K562 (cell line): ENCODE results near the gene MYRIP. TPM values are rescaled to one million over a fixed set of nuclear protein-coding genes. Genes with fewer than 3 reads are reported as not detected.
A peak's percentile ranks its signal among the peaks of the same experiment; 100 is the strongest.

ENCODE experiments used
- CAMTA2 ChIP-seq: fragments of 250-450 bp; sonication (Bioruptor Pico); conservative IDR thresholded peaks from 2 replicates; pipeline ENCODE4 v1.5.1; 2022
- CBX5 ChIP-seq: IDR thresholded peaks from 2 replicates; pipeline ENCODE4 v1.6.1; 2014; ENCODE audit warnings: low read depth, borderline replicate concordance
- CBX8 ChIP-seq: fragments of 200-600 bp; sonication (generic); IDR thresholded peaks from 2 replicates; pipeline ENCODE4 v1.6.1; 2012; ENCODE audit warnings: borderline replicate concordance, mixed run types, low read depth, mild to moderate bottlenecking, moderate library complexity, mixed read lengths, low read length, control low read depth, inconsistent platforms; ENCODE audit not compliant: poor library complexity, severe bottlenecking; ENCODE audit errors: extremely low read depth
- KDM2B ChIP-seq: fragments of 250-450 bp; sonication (Bioruptor Pico); IDR thresholded peaks from 2 replicates; pipeline ENCODE4 v1.8.0; 2021; ENCODE audit warnings: mild to moderate bottlenecking, moderate library complexity
- MTA1 ChIP-seq: fragments of 450-650 bp; IDR thresholded peaks from 2 replicates; pipeline ENCODE4 v1.6.1; 2017; ENCODE audit warnings: borderline replicate concordance
- POLR2B ChIP-seq: fragments of 450-650 bp; IDR thresholded peaks from 2 replicates; pipeline ENCODE4 v1.6.1; 2018; ENCODE audit warnings: low read depth; ENCODE audit not compliant: partially characterized antibody
- RBM39 ChIP-seq: fragments of 200-400 bp; formaldehyde crosslinking; optimal IDR thresholded peaks from 2 replicates; pipeline ENCODE3; 2018; ENCODE audit warnings: low read depth, low read length
- STAT5B ChIP-seq: fragments of 250-450 bp; sonication (Bioruptor Pico); IDR thresholded peaks from 2 replicates; pipeline ENCODE4 v1.8.0; 2021; ENCODE audit warnings: mild to moderate bottlenecking, inconsistent platforms
- TEAD2 ChIP-seq: fragments of 450-650 bp; IDR thresholded peaks from 2 replicates; pipeline ENCODE4 v1.6.1; 2016; ENCODE audit warnings: missing genetic modification characterization, control low read depth, missing compliant biosample characterization
- TRIM24 ChIP-seq, 2 experiments: fragments of 450-650 bp; IDR thresholded peaks; 2 replicates each; pipeline ENCODE4 v1.6.1; 2016
- ZNF584 ChIP-seq: fragments of 200-800 bp; sonication (Bioruptor generic); IDR thresholded peaks from 2 replicates; pipeline ENCODE4 v1.6.1; 2016; ENCODE audit warnings: low read depth, mild to moderate bottlenecking, missing genetic modification characterization, missing compliant biosample characterization
- polyA plus RNA-seq, 8 experiments: library from polyadenylated mRNA; depleted of rRNA in 4 of 8; stranded (reverse) in 5 of 8; unstranded in 3 of 8; fragments of >200 nt; fragmentation: Nextera tagmentation in 2 of 8; fragmentation: Illumina TruSeq in 1 of 8; extraction: Ambion mirVana in 2 of 8; extraction: Trizol in 1 of 8; gene quantifications; 2 replicates each; pipeline versions ENCODE4 v1.2.1 to v1.2.3, GENCODE V29; 2011 to 2014; ENCODE audit warnings: inconsistent platforms in 1 of 8, missing spikeins in 1 of 8
- total RNA-seq, 7 experiments: library from RNA; depleted of rRNA in 6 of 7; stranded (reverse); fragments of >200 nt in 6 of 7; fragmentation: Illumina TruSeq in 2 of 7; extraction: Trizol in 2 of 7; gene quantifications; 2 replicates each; pipeline versions ENCODE4 v1.2.1 to v1.2.3, GENCODE V29; 2011 to 2021; ENCODE audit warnings: low replicate concordance in 1 of 7
- TF ChIP-seq, protein P1 (sequence below), 2 experiments: IDR thresholded peaks; 2 replicates each; pipeline ENCODE4 v1.6.1; 2012; ENCODE audit warnings: improper control_type of control experiment in 2 of 2, low read depth in 2 of 2, low read length in 2 of 2, borderline replicate concordance in 1 of 2
- TF ChIP-seq, protein P2 (sequence below), 2 experiments: fragments of 250-450 bp in 1 of 2; fragments of 450-650 bp in 1 of 2; sonication (Bioruptor Pico) in 1 of 2; IDR thresholded peaks; 2 replicates each; pipeline versions ENCODE4 v1.6.1 to v1.8.0; 2016 to 2021; ENCODE audit warnings: mild to moderate bottlenecking in 2 of 2, moderate library complexity in 2 of 2, missing compliant biosample characterization in 1 of 2, missing genetic modification characterization in 1 of 2
- TF ChIP-seq, protein P3 (sequence below): sonication (generic); formaldehyde crosslinking; IDR thresholded peaks from 2 replicates; pipeline ENCODE4 v1.4.0; 2020; ENCODE audit warnings: mild to moderate bottlenecking, missing genetic modification reagents
- TF ChIP-seq, protein P4 (sequence below): fragments of 250-450 bp; sonication (Bioruptor Pico); IDR thresholded peaks from 2 replicates; pipeline ENCODE4 v1.8.0; 2021; ENCODE audit warnings: moderate library complexity, mild to moderate bottlenecking, inconsistent platforms
- TF ChIP-seq, protein P5 (sequence below), 3 experiments: IDR thresholded peaks in 2 of 3; conservative IDR thresholded peaks in 1 of 3; 2 replicates each; pipeline ENCODE4 v1.5.1; 2011 to 2012; ENCODE audit warnings: low read length in 3 of 3, mild to moderate bottlenecking in 3 of 3, control low read depth in 2 of 3, improper control_type of control experiment in 1 of 3, inconsistent platforms in 1 of 3, low read depth in 1 of 3, mixed read lengths in 1 of 3, moderate library complexity in 1 of 3; ENCODE audit not compliant: insufficient read depth in 2 of 3
- TF ChIP-seq, protein P6 (sequence below): sonication (generic); formaldehyde crosslinking; IDR thresholded peaks from 2 replicates; pipeline ENCODE4 v1.8.0; 2022; ENCODE audit warnings: mild to moderate bottlenecking, missing genetic modification reagents, borderline replicate concordance

MYRIP gene
- total and polyA plus RNA-seq, 9 of the 15 experiments (the other 6 are each of a cell fraction or from before 2014, with no cell fraction given): 0.03 to 0.12 TPM; not detected in 7

DNA sequence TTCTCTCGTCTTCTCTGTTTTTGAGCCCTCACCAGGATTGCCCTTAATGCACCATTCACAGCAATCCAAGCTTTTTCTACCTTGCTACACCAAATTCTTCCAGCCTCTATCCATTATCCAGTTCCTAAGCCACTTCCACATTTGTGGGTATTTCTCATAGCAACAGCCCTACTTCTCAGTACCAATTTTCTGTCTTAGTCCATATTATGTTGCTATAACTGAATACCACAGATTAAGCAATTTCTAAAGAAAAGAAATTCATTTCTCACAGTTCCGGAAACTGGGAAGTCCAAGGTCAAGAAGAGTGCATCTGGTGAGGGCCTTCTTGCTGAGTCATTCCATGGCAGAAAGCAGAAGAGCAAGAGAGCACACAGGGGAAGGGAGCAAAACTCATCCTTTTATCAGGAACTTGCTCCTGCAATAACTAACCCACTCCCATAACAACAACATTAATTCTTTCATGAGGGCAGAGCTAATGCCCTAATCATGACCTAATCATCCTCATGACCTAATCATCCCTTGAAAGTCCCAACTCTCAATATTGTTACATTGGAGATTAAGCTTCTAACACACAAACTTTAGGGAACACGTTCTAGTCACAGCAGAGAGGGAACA lies 490.4 kb downstream of the MYRIP start (continued):
- TF ChIP-seq, protein P1, sequence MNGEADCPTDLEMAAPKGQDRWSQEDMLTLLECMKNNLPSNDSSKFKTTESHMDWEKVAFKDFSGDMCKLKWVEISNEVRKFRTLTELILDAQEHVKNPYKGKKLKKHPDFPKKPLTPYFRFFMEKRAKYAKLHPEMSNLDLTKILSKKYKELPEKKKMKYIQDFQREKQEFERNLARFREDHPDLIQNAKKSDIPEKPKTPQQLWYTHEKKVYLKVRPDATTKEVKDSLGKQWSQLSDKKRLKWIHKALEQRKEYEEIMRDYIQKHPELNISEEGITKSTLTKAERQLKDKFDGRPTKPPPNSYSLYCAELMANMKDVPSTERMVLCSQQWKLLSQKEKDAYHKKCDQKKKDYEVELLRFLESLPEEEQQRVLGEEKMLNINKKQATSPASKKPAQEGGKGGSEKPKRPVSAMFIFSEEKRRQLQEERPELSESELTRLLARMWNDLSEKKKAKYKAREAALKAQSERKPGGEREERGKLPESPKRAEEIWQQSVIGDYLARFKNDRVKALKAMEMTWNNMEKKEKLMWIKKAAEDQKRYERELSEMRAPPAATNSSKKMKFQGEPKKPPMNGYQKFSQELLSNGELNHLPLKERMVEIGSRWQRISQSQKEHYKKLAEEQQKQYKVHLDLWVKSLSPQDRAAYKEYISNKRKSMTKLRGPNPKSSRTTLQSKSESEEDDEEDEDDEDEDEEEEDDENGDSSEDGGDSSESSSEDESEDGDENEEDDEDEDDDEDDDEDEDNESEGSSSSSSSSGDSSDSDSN (IDR thresholded peaks at IDR 0.05; ENCODE audit: borderline replicate concordance in 1 of 2, low read depth in 2 of 2, low read length in 2 of 2): peak in 1 of 2 experiments; percentile 69; a peak in 1 of 4 replicates
- TF ChIP-seq, protein P2, sequence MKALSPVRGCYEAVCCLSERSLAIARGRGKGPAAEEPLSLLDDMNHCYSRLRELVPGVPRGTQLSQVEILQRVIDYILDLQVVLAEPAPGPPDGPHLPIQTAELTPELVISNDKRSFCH (CRISPR knock-in tag; IDR thresholded peaks at IDR 0.05): no peak
- TF ChIP-seq, protein P2 (tag; IDR thresholded peaks at IDR 0.05): 0 out of 2 replicates have a peak, but pooled peaks have one; percentile 54
- TF ChIP-seq CBX5 (no peak; the same call in 1 of the 2 replicates), TEAD2 (tag) (peak; percentile 55; the same call in 1 of the 2 replicates), RBM39 (no peak), TRIM24 (IDR thresholded peaks at IDR 0.05) (peak; percentile 68 to 70; a peak in 3 of 4 replicates), ZNF584 (peak; percentile 88), CBX8 (no peak), POLR2B (peak; percentile 54), CAMTA2 (CRISPR knock-in tag) (no peak), KDM2B (CRISPR knock-in tag) (no peak), STAT5B (no peak), MTA1 (peak; percentile 68; the same call in 1 of the 2 replicates)
- TF ChIP-seq, protein P3, sequence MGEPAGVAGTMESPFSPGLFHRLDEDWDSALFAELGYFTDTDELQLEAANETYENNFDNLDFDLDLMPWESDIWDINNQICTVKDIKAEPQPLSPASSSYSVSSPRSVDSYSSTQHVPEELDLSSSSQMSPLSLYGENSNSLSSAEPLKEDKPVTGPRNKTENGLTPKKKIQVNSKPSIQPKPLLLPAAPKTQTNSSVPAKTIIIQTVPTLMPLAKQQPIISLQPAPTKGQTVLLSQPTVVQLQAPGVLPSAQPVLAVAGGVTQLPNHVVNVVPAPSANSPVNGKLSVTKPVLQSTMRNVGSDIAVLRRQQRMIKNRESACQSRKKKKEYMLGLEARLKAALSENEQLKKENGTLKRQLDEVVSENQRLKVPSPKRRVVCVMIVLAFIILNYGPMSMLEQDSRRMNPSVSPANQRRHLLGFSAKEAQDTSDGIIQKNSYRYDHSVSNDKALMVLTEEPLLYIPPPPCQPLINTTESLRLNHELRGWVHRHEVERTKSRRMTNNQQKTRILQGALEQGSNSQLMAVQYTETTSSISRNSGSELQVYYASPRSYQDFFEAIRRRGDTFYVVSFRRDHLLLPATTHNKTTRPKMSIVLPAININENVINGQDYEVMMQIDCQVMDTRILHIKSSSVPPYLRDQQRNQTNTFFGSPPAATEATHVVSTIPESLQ (CRISPR knock-in tag): 0 out of 2 replicates have a peak, but pooled peaks have one; percentile 48
- TF ChIP-seq, protein P4, sequence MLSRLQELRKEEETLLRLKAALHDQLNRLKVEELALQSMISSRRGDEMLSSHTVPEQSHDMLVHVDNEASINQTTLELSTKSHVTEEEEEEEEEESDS (CRISPR knock-in tag): no peak
- TF ChIP-seq, protein P5, sequence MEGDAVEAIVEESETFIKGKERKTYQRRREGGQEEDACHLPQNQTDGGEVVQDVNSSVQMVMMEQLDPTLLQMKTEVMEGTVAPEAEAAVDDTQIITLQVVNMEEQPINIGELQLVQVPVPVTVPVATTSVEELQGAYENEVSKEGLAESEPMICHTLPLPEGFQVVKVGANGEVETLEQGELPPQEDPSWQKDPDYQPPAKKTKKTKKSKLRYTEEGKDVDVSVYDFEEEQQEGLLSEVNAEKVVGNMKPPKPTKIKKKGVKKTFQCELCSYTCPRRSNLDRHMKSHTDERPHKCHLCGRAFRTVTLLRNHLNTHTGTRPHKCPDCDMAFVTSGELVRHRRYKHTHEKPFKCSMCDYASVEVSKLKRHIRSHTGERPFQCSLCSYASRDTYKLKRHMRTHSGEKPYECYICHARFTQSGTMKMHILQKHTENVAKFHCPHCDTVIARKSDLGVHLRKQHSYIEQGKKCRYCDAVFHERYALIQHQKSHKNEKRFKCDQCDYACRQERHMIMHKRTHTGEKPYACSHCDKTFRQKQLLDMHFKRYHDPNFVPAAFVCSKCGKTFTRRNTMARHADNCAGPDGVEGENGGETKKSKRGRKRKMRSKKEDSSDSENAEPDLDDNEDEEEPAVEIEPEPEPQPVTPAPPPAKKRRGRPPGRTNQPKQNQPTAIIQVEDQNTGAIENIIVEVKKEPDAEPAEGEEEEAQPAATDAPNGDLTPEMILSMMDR (IDR thresholded peaks at IDR 0.05 in 2 of 3, conservative IDR thresholded peaks at IDR 0.05 in 1 of 3; ENCODE audit: insufficient read depth in 2 of 3, low read depth in 1 of 3, low read length in 3 of 3): peak in 1 of 3 experiments; percentile 3; a peak in 1 of 6 replicates
- TF ChIP-seq, protein P6, sequence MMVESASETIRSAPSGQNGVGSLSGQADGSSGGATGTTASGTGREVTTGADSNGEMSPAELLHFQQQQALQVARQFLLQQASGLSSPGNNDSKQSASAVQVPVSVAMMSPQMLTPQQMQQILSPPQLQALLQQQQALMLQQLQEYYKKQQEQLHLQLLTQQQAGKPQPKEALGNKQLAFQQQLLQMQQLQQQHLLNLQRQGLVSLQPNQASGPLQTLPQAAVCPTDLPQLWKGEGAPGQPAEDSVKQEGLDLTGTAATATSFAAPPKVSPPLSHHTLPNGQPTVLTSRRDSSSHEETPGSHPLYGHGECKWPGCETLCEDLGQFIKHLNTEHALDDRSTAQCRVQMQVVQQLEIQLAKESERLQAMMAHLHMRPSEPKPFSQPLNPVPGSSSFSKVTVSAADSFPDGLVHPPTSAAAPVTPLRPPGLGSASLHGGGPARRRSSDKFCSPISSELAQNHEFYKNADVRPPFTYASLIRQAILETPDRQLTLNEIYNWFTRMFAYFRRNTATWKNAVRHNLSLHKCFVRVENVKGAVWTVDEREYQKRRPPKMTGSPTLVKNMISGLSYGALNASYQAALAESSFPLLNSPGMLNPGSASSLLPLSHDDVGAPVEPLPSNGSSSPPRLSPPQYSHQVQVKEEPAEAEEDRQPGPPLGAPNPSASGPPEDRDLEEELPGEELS (CRISPR knock-in tag): no peak
